ENCODE results near the gene SEC22C.

DNA sequence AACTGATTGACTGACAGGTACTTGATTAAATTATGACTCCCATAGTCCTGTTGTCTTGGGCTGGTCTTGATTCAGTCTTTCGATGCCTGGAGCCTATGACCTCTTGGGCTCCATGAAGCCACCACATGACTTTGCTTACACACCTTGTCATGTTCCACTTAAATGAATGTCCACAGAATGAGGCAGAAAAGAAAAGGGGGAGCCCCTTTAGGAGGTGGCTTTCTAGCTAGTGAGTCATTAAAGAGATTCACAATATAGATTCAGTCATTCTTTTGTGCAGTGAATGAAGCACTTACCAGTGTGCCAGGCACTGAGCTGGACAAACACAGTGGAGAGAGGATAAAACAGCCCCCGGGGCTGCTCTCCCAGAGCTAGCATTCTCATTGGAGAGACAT lies 62.2 kb downstream of the SEC22C start:
- TF ChIP-seq YY1 (IDR thresholded peaks at IDR 0.05; ENCODE audit: insufficient read depth, insufficient read length) (no peak), SUZ12 (IDR thresholded peaks at IDR 0.05; ENCODE audit: extremely low read depth, insufficient read depth, insufficient read length) (no peak), ZNF274 (IDR thresholded peaks at IDR 0.05; ENCODE audit: low read depth, low read length) (no peak)
